H1 (cell line): Measurements from ENCODE around the gene ACLY. TPM values are rescaled to one million over a fixed set of nuclear protein-coding genes. Genes with fewer than 3 reads are reported as not detected.
"Not testable (repeated sequence)": the region's sequence is repeated elsewhere in the genome, so short reads cannot be mapped to it uniquely, and the experiment has no call there.

Experiments
- CTCF ChIA-PET: fragments of 300-600 bp; sonication (Branson Sonifier 250); formaldehyde crosslinking; loops from one replicate; lab custom pipeline; 2021; ENCODE audit not compliant: partially characterized antibody; lab: Charles Lee
- POLR2A ChIA-PET: fragments of 300-600 bp; sonication (Branson Sonifier 250); formaldehyde crosslinking; loops from one replicate; lab custom pipeline; 2021; ENCODE audit warnings: inconsistent platforms; ENCODE audit not compliant: partially characterized antibody; lab: Charles Lee
- DNase-seq, 2 experiments: peaks; one replicate each; pipeline versions ENCODE4 v3.0.0 to v3.0.0-alpha.2; 2010 to 2022; ENCODE audit warnings: low spot score in 2 of 2, low read depth in 1 of 2, mixed read lengths in 1 of 2
- FAIRE-seq: peaks from 2 replicates; lab custom pipeline; 2011; peaks lifted over from hg19 to GRCh38; lab: Jason Lieb, UNC
- H2AFZ ChIP-seq: 2 replicates; pipeline ENCODE4 v1.8.1; 2012; ENCODE audit warnings: low read length, inconsistent platforms
- H2AK5ac ChIP-seq: 2 replicates; pipeline ENCODE4 v1.6.1; 2013; ENCODE audit warnings: low read depth, low read length
- H2BK120ac ChIP-seq: replicated peaks from 2 replicates; pipeline ENCODE3; 2013; ENCODE audit warnings: low read depth, low read length, inconsistent platforms
- H2BK12ac ChIP-seq: 2 replicates; pipeline ENCODE4 v1.6.1; 2013; ENCODE audit warnings: low read depth, low read length
- H2BK15ac ChIP-seq: 2 replicates; pipeline ENCODE4 v1.6.1; 2013; ENCODE audit warnings: low read length
- H2BK20ac ChIP-seq: 2 replicates; pipeline ENCODE4 v1.6.1; 2013; ENCODE audit warnings: low read length
- H2BK5ac ChIP-seq: 2 replicates; pipeline ENCODE4 v1.6.1; 2013; ENCODE audit warnings: low read depth, low read length
- H3K14ac ChIP-seq: 2 replicates; pipeline ENCODE4 v1.6.1; 2013; ENCODE audit warnings: inconsistent platforms; ENCODE audit not compliant: insufficient read length
- H3K18ac ChIP-seq: 2 replicates; pipeline ENCODE4 v1.6.1; 2013; ENCODE audit warnings: low read length; ENCODE audit errors: extremely low read depth
- H3K23ac ChIP-seq: 2 replicates; pipeline ENCODE4 v1.6.1; 2013; ENCODE audit warnings: inconsistent platforms; ENCODE audit not compliant: insufficient read length
- H3K23me2 ChIP-seq: 2 replicates; pipeline ENCODE4 v1.6.1; 2013; ENCODE audit warnings: low read depth, low read length
- H3K27ac ChIP-seq: 2 replicates; pipeline ENCODE4 v1.6.1; 2011; ENCODE audit warnings: low read depth, low read length, inconsistent platforms
- H3K27me3 ChIP-seq, 4 experiments: replicated peaks in 1 of 4; 1 replicate in 1 of 4; 2 replicates in 3 of 4; pipeline versions ENCODE4 v1.6.1 to v1.8.1; 2011 to 2013; ENCODE audit warnings: low read length in 3 of 4, mild to moderate bottlenecking in 3 of 4, inconsistent platforms in 2 of 4, mixed read lengths in 2 of 4, moderate library complexity in 1 of 4; ENCODE audit not compliant: control insufficient read depth in 3 of 4, insufficient read depth in 3 of 4; ENCODE audit errors: extremely low read depth in 1 of 4
- H3K36me3 ChIP-seq, 4 experiments: 2 replicates each; pipeline versions ENCODE4 v1.6.1 to v1.8.1; 2011 to 2013; ENCODE audit warnings: mild to moderate bottlenecking in 4 of 4, low read length in 3 of 4, moderate library complexity in 2 of 4, control low read depth in 1 of 4, inconsistent platforms in 1 of 4; ENCODE audit not compliant: insufficient read depth in 4 of 4, control insufficient read depth in 2 of 4
- H3K4ac ChIP-seq: replicated peaks from 2 replicates; pipeline ENCODE3; 2013; ENCODE audit warnings: low read length, low read depth, mixed read lengths, inconsistent platforms; ENCODE audit not compliant: insufficient read length
- H3K4me1 ChIP-seq, 4 experiments: replicated peaks in 1 of 4; 1 replicate in 1 of 4; 2 replicates in 3 of 4; pipeline versions ENCODE4 v1.6.1 to v1.8.1; 2011 to 2013; ENCODE audit warnings: low read length in 3 of 4, inconsistent platforms in 2 of 4, mixed read lengths in 1 of 4; ENCODE audit not compliant: insufficient read depth in 4 of 4, control insufficient read depth in 3 of 4
- H3K4me2 ChIP-seq, 2 experiments: 2 replicates each; pipeline versions ENCODE4 v1.6.1 to v1.8.1; 2011 to 2013; ENCODE audit warnings: low read depth in 2 of 2, low read length in 2 of 2, control low read depth in 1 of 2, inconsistent platforms in 1 of 2, mild to moderate bottlenecking in 1 of 2; ENCODE audit not compliant: insufficient read depth in 1 of 2
- H3K4me3 ChIP-seq, 4 experiments: fragments of 200-600, 300-600 bp in 1 of 4; sonication (generic), shearing (Covaris generic), sonication (Bioruptor Twin) in 1 of 4; 2 replicates each; pipeline versions ENCODE4 v1.5.1 to v1.8.1; 2011 to 2016; ENCODE audit warnings: low read length in 4 of 4, low read depth in 3 of 4, control low read depth in 2 of 4, inconsistent platforms in 2 of 4, mild to moderate bottlenecking in 2 of 4, mixed read lengths in 1 of 4, moderate library complexity in 1 of 4; ENCODE audit not compliant: insufficient read depth in 2 of 4; ENCODE audit errors: extremely low read depth in 1 of 4
- H3K56ac ChIP-seq: replicated peaks from 2 replicates; pipeline ENCODE3; 2013; ENCODE audit warnings: low read depth, mild to moderate bottlenecking, mixed read lengths, low read length, inconsistent platforms; ENCODE audit not compliant: insufficient read length
- H3K79me1 ChIP-seq: 2 replicates; pipeline ENCODE4 v1.6.1; 2013; ENCODE audit warnings: low read depth, low read length, control low read depth
- H3K79me2 ChIP-seq, 2 experiments: 2 replicates each; pipeline versions ENCODE4 v1.6.1 to v1.8.1; 2012 to 2013; ENCODE audit warnings: low read length in 2 of 2, mild to moderate bottlenecking in 2 of 2, inconsistent platforms in 1 of 2; ENCODE audit not compliant: insufficient read depth in 2 of 2, control insufficient read depth in 1 of 2
- H3K9ac ChIP-seq, 4 experiments: replicated peaks in 1 of 4; 1 replicate in 1 of 4; 2 replicates in 3 of 4; pipeline versions ENCODE4 v1.6.1 to v1.8.1; 2011 to 2013; ENCODE audit warnings: low read depth in 3 of 4, low read length in 3 of 4, control low read depth in 2 of 4, mild to moderate bottlenecking in 2 of 4, moderate library complexity in 2 of 4, inconsistent platforms in 1 of 4; ENCODE audit errors: extremely low read depth in 1 of 4
- H3K9me3 ChIP-seq, 2 experiments: 2 replicates each; pipeline versions ENCODE4 v1.6.1 to v1.8.1; 2012 to 2013; ENCODE audit warnings: mild to moderate bottlenecking in 2 of 2, moderate library complexity in 2 of 2, control low read depth in 1 of 2, inconsistent platforms in 1 of 2, low read depth in 1 of 2, low read length in 1 of 2, mixed read lengths in 1 of 2; ENCODE audit not compliant: insufficient read depth in 2 of 2
- H4K20me1 ChIP-seq, 2 experiments: replicated peaks in 1 of 2; 2 replicates each; pipeline versions ENCODE3 to v1.8.1; 2011 to 2013; ENCODE audit warnings: inconsistent platforms in 2 of 2, low read length in 2 of 2, mild to moderate bottlenecking in 1 of 2; ENCODE audit not compliant: insufficient read depth in 2 of 2, control insufficient read depth in 1 of 2
- H4K5ac ChIP-seq: 2 replicates; pipeline ENCODE4 v1.6.1; 2013; ENCODE audit warnings: low read length, low read depth, mixed read lengths, inconsistent platforms; ENCODE audit not compliant: insufficient read length
- H4K8ac ChIP-seq: 2 replicates; pipeline ENCODE4 v1.8.0; 2013; ENCODE audit warnings: mild to moderate bottlenecking, moderate library complexity, low read length, inconsistent platforms; ENCODE audit not compliant: insufficient read depth; ENCODE audit errors: extremely low read depth
- H4K91ac ChIP-seq: replicated peaks from 2 replicates; pipeline ENCODE3; 2013; ENCODE audit warnings: low read length, mixed read lengths, inconsistent platforms; ENCODE audit not compliant: insufficient read length
- ATF3 ChIP-seq: IDR thresholded peaks from 2 replicates; pipeline ENCODE4 v1.6.1; 2011; ENCODE audit warnings: low read depth, mild to moderate bottlenecking, low read length; ENCODE audit not compliant: insufficient read depth
- ZNF274 ChIP-seq: IDR thresholded peaks from 2 replicates; pipeline ENCODE4 v1.7.0; 2012; ENCODE audit warnings: low read length, borderline replicate concordance; ENCODE audit errors: extremely low read depth
- WGBS, 2 experiments: shearing (Covaris generic) in 1 of 2; methylation state at CpG; one replicate each; pipeline versions ENCODE4 v1.1.6 to v1.1.7; 2013 to 2015; ENCODE audit warnings: low lambda C conversion rate in 2 of 2, mixed read lengths in 2 of 2, inconsistent platforms in 1 of 2, low coverage in 1 of 2, missing lambda C conversion rate in 1 of 2; ENCODE audit not compliant: insufficient replicate concordance in 2 of 2, insufficient coverage in 1 of 2, insufficient read length in 1 of 2; ENCODE audit errors: extremely low coverage in 1 of 2, missing lambda C conversion rate in 1 of 2; 5-methylcytosine and 5-hydroxymethylcytosine counted together
- polyA plus RNA-seq, 7 experiments: library from polyadenylated mRNA; depleted of rRNA in 3 of 7; stranded (reverse) in 5 of 7; unstranded in 2 of 7; fragments of >200 nt in 5 of 7; fragments of 200-250 nt in 2 of 7; gene quantifications; 1 replicate in 5 of 7; 2 replicates in 1 of 7; 4 replicates in 1 of 7; pipeline versions ENCODE4 v1.2.1 to v1.2.3, GENCODE V29; 2011 to 2013; ENCODE audit warnings: missing spikeins in 2 of 7, mixed read lengths in 2 of 7
- total RNA-seq: library from RNA; stranded (reverse); fragmentation: NEBNext Ultra II Directional; extraction: Animal tissue kit (Norgen Biotek cat#: 25700); gene quantifications from 2 replicates; pipeline ENCODE4 v1.2.1, GENCODE V29; 2021

ACLY gene
- total and polyA plus RNA-seq, 2 of the 8 experiments (the other 6 are each of a cell fraction or from before 2014, with no cell fraction given): 167 to 393 TPM

GRCh38 chr17:41932816-41933389, 14.2 kb upstream of the ACLY start (continued):
- TF ChIP-seq ATF3 (no peak), ZNF274 (no peak)

- H3K4ac ChIP-seq, H4K20me1 ChIP-seq, H3K4me1 ChIP-seq, H2BK15ac ChIP-seq, H2BK12ac ChIP-seq, H3K79me1 ChIP-seq, H2BK20ac ChIP-seq, H2BK5ac ChIP-seq, H2BK120ac ChIP-seq, H3K79me2 ChIP-seq, H3K27ac ChIP-seq, FAIRE-seq, H3K9ac ChIP-seq, H2AFZ ChIP-seq, H3K14ac ChIP-seq, H3K9me3 ChIP-seq, H3K23me2 ChIP-seq, H3K36me3 ChIP-seq, H3K4me3 ChIP-seq, H3K56ac ChIP-seq, H4K5ac ChIP-seq, H3K27me3 ChIP-seq, DNase-seq, H3K23ac ChIP-seq, H3K18ac ChIP-seq, H4K91ac ChIP-seq, H4K8ac ChIP-seq: not testable (repeated sequence)
- 90% methylated on average over 4 of the region's 4 CpGs; no CpG with 5 or more reads in 1 of the 2 experiments for WGBS, 2 experiments
- Histone ChIP-seq H3K4me2 (peak overlapping the region in 1 of 2 experiments; percentile 92; a peak in 1 of 4 replicates), H2AK5ac (0 out of 2 replicates have a peak overlapping the region, but pooled peaks have one; percentile 8)
- ChIA-PET CTCF (interaction anchor here (1.9 to 5.2 kb wide), 3 partner anchors 18 to 30 kb away, joined by 4 to 35 read pairs (median 18); no protein-coding TSS in a partner anchor), POLR2A (interaction anchor here (0.9 to 6.8 kb wide), 5 partner anchors 10 to 112 kb away, joined by 3 to 64 read pairs (median 4); partner anchors contain the start of genes ACLY and CNP)
Observed at GRCh38 chr17:41931715-41932114, 13.0 kb upstream of the ACLY start.
